Inflammatory macrophage (primary cell): ENCODE data around the gene SLC17A7.
"Not testable (repeated sequence)": the region's sequence is repeated elsewhere in the genome, so short reads cannot be mapped to it uniquely, and the experiment has no call there.

Experiments
- DNase-seq, 2 donors: peaks; one replicate each; pipeline ENCODE4 v3.0.0-alpha.2; 2020 to 2022

Gene SLC17A7

GRCh38 chr19:49469828-49470614 lies 28.7 kb upstream of the SLC17A7 start:
- DNase-seq = peak; percentile 33 to 71

GRCh38 chr19:49468746-49469447 lies 27.6 kb upstream of the SLC17A7 start:
- DNase-seq = peak; percentile 20 to 66

- no peak for DNase-seq
Measured at GRCh38 chr19:49468199-49468598, 26.9 kb upstream of the SLC17A7 start.

- no peak for DNase-seq
Measured at GRCh38 chr19:49465371-49465770, 24.0 kb upstream of the SLC17A7 start.

DNA sequence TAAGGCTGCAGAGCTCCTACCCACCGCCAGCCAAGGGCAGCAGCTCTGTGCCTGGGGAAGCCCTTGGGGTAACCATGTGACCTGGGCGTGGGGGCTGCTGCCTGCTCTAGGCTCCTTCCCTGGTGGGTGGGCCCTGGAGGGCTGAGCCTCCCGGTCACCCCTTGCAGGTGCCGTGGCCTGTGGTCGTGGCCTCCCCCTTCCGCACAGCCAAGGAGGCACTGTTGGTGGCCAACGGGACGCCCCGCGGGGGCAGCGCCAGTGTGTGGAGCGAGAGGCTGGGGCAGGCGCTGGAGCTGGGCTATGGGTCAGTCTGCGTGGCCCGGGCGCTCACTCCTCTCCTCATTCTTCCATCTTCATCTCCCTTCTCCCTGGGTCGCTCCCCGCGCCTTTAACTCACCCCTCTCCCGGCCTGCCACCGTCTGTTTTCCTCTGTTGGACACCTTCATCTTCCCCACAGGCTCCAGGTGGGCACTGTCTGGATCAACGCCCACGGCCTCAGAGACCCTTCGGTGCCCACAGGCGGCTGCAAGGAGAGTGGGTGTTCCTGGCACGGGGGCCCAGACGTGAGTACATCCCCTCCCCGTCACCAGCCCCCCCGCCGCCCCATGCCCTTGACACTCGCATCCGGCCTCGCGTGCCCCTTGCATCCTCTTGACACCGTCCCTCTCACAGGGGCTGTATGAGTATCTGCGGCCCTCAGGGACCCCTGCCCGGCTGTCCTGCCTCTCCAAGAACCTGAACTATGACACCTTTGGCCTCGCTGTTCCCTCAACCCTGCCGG lies 22.8 kb upstream of the SLC17A7 start:
- DNase-seq = no peak

- DNase-seq = no peak
Measured at GRCh38 chr19:49462492-49462891, 21.2 kb upstream of the SLC17A7 start.

DNA sequence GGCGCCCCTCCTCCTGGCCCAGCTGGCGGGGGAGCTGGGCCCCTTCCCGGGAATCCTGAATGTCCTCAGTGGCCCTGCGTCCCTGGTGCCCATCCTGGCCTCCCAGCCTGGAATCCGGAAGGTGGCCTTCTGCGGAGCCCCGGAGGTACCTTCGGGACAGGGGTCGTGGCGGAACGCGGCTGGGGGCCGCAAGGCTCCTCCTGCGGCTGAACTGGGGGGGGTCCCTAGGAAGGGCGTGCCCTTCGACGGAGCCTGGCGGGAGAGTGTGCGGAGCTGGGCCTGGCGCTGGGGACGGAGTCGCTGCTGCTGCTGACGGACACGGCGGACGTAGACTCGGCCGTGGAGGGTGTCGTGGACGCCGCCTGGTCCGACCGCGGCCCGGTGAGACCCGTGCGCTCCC lies 20.3 kb upstream of the SLC17A7 start:
- no peak for DNase-seq

GRCh38 chr19:49461130-49461529 lies 19.8 kb upstream of the SLC17A7 start:
- DNase-seq = not testable (repeated sequence)

GRCh38 chr19:49459388-49459787 lies 18.1 kb upstream of the SLC17A7 start:
- no peak for DNase-seq

- DNase-seq = no peak
Measured at GRCh38 chr19:49458567-49458903, 17.2 kb upstream of the SLC17A7 start.

DNA sequence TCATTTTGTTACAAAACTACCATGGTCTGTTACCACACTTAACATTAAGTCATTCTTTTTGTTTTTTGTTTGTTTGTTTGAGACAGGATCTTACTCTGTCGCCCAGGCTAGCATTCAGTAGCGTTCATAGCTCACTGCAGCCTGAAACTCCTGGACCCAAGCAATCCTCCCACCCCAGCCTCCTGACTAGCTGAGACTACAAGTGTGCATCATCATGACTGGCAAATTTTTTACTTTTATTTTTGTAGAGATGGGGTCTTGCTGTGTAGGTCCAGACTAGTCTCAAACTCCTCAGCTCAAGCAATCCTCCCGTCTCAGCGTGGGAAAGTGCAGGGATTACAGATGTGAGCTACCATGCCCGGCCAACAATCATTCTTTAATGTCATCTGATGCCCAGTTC lies 15.0 kb upstream of the SLC17A7 start:
- peak; percentile 18 to 67 for DNase-seq

GRCh38 chr19:49455773-49456172 lies 14.4 kb upstream of the SLC17A7 start:
- no peak for DNase-seq

- DNase-seq = no peak
Measured at GRCh38 chr19:49453757-49454240, 12.5 kb upstream of the SLC17A7 start.

DNA sequence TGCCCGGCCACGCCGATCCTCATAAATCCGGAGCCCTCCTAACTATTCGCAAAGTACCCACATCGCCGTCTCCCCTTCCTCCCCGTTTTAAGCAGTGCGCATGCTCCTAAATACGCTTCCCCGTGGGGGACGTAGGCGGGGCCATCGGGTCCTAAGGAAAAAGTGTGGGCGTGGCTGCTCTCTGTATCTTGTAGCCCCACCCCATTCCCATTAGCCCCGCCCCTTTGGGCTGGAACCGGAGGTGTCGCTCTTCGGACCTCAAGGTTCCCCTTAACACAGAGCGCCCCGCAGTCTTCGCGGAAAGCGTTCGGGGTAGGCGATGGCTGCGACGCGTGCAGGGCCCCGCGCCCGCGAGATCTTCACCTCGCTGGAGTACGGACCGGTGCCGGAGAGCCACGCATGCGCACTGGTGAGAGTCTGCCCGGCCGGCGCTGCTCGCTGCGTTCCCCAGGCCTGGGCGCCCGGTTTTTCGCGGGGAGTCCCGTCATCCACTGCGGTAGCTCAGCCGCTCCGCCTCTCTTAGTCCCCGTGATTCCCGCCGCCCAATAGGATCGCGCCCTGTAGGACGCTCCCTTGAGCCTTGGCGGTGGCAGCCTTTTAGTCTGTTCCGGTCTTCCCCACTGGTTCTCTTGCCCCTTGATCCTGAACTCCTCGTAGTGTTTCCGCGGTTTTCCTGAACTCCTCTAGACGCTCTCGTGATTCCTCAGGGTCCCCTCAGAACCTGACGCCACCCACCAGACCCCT lies 11.9 kb upstream of the SLC17A7 start, which contains the start of gene ALDH16A1:
ALDH16A1 (plus strand) TSS at position 213 of the 744 bp plus-strand sequence; CDS start at position 320, 107 bp downstream.
- peak; percentile 98 to 99 for DNase-seq

DNA sequence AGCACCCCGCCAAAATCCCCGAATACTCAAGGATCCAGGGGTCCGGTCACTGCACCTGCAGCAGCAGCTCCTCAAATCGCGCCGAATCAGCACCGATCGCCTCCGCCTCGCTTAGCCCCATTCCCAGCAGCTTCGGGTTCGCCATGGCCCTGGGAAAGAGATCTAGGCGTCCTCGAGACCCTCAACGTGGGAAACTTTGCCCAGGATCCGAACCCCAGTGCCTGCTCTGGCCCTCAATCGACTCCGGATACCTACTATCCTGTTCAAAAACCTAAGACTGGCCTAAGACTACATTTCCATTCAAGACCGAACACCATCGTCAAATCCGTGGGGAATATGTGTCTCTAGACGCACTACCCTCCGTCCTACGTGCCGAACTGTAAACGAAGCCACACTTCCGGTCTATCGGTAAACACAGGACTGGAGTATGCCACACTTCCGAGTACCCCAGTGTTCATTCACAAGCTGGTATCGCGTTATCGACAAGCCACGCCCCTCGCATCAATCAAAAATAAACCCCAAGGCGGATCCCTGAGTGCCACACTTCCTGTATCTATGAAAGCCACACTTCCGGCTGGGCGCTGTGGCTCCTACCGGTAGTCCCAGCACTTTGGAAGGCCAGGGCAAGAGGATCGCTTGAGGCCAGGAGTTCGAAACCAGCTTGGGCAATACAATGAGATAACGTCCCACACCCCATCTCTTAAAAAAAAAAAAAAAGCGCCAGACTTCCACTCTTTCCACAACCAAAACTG lies 10.3 kb upstream of the SLC17A7 start, which contains the start of gene PIH1D1:
PIH1D1 (minus strand) TSS at position 385 of the 752 bp plus-strand sequence; CDS start at position 145, 240 bp downstream.
- DNase-seq = peak; percentile 99

DNA sequence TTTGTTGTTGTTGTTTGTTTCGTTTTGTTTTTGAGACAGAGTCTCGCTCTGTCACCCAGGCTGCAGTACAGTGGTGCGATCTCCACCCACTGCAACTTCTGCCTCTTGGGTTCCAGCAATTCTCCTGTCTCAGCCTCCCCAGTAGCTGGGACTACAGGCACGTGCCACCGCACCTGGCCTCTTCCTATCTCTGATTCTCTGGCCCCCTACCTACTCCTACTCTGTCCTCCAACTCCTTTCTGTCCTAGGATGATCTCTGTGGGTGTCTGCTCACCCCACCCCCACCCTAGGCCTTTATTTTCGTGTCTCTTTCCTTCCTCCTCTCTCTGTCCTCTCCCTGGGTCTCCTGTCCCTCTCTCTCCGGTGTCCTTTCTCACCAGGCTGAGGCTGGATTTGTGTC lies 9.1 kb upstream of the SLC17A7 start:
- DNase-seq = no peak

GRCh38 chr19:49448432-49448786 lies 7.1 kb upstream of the SLC17A7 start:
- no peak for DNase-seq

DNA sequence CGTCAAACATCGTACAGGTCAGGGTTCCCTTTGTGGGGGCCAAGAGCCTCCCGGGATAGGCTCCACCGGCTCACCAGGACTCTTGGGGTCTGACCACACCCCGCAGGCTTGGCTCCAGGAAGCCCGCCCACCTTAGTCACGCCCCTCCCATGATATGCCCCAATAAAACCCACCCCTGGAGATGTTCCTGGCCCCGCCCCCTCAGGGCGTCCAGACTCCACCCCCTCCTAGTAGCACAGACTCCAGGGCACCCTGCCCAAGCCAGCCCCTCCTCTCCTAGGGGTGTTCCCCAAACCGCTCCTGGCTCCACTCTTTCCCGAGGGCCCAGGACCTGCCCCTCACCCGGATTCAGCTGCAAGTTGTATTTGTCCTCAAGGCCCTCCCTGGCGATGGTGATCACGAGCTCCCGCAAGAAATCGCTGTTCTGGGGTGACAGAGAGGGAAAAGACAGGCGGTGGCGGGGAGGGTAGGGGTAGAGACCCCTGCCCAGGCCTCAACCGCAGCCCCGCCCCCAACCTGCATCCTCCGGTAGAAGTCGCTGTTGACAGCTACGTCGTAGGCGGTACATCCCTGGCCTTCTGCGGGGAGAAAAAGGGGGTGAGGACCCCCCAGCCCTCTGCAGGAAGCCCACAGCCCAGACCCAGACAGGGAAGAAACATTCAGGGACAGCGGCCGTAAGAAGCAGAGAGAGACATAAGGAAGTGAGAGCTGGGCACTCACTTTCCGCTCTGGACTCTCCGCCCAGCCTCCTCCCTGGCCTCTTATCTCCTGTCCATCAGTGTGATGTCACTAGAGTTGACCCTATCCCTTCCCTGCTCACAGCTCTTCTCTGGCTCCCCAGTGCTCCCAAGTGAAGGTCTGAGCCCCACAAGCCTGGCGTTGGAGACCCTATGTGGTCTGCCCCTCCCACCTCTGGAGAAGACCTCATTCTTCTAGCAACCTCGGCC lies 6.4 kb upstream of the SLC17A7 start:
- no peak for DNase-seq

DNA sequence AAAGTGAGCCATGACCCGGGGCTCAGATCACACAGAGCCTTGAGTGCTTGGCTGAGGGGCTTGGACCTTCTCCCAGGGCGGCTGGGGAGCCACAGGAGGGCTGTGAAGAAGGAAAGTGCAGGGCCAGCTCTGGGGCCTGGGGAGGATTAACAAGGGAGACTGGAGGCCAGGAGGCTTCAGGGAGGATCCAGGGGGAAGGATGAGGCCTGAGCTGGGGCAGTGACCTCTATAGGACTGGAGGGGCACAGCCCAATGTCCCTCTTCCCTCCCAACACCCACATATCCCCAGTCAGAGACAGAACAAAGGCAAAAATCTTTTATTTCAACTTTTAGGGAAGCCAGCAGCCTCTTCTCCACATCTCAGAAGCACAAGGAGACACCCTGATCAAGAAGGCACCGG lies 4.7 kb upstream of the SLC17A7 start:
- peak; percentile 17 to 29 for DNase-seq

DNA sequence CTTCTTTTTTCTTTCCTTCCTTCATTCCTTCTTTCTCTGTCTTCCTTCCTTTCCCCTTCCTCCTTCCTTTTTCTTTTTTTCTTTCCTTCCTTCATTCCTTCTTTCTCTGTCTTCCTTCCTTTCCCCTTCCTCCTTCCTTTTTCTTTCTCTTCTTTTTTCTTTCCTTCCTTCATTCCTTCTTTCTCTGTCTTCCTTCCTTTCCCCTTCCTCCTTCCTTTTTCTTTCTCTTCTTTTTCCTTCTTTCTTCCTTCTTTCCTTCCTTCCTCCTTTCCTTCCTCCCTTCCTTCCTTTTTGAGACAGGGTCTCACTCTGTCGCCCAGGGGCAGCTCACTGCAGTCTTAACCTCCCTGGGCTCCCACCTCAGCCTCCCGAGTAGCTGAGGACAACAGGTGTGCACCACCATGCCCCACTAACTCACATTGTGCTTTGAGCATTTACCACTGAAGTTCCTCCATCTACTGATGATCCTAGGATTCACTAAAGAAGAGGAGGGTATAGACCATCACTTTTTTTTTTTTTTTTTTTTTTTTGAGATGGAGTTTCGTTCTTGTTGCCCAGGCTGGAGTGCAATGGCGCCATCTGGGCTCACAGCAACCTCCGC lies 2.9 kb upstream of the SLC17A7 start:
- not testable (repeated sequence) for DNase-seq
